GM23338 (cell line): ENCODE data around the gene FGF2.

Experiments
- CREB1 ChIP-seq: fragments of 250-450 bp; sonication (Bioruptor Pico); IDR thresholded peaks from 2 replicates; pipeline ENCODE4 v1.5.0; 2020; ENCODE audit warnings: low read depth, mild to moderate bottlenecking, moderate library complexity
- CTCF ChIP-seq, 2 experiments: fragments of 200-600 bp in 1 of 2; sonication (generic) in 1 of 2; conservative IDR thresholded peaks; 2 replicates each; pipeline versions ENCODE4 v1.5.1 to v1.6.1; 2016 to 2017; ENCODE audit warnings: antibody characterized with exemption in 2 of 2, low read depth in 2 of 2, mild to moderate bottlenecking in 2 of 2, moderate library complexity in 1 of 2
- EZH2 ChIP-seq: fragments of 200-600 bp; sonication (generic); IDR thresholded peaks from one replicate; pipeline ENCODE4 v1.8.0; 2017; ENCODE audit warnings: antibody characterized with exemption, mild to moderate bottlenecking, low read depth; ENCODE audit not compliant: unreplicated experiment
- EZH2phosphoT487 ChIP-seq: fragments of 200-600 bp; sonication (generic); IDR thresholded peaks from one replicate; pipeline ENCODE4 v1.8.1; 2018; ENCODE audit warnings: antibody characterized with exemption; ENCODE audit not compliant: unreplicated experiment
- POLR2AphosphoS5 ChIP-seq: IDR thresholded peaks from 2 replicates; pipeline ENCODE4 v1.6.1; 2016; ENCODE audit warnings: antibody characterized with exemption, low read depth
- REST ChIP-seq: IDR thresholded peaks from one replicate; pipeline ENCODE4 v1.6.1; 2018; ENCODE audit warnings: antibody characterized with exemption; ENCODE audit not compliant: unreplicated experiment
- ZNF114 ChIP-seq: fragments of 250-450 bp; sonication (Bioruptor Pico); IDR thresholded peaks from 2 replicates; pipeline ENCODE4 v1.5.0; 2020; ENCODE audit warnings: mild to moderate bottlenecking, moderate library complexity

GRCh38 chr4:122785099-122785498 is 41.5 kb upstream of the FGF2 start:
- TF ChIP-seq CTCF (conservative IDR thresholded peaks at IDR 0.05; ENCODE audit: low read depth in 2 of 2) = no peak
- no peak for TF ChIP-seq EZH2
- TF ChIP-seq POLR2AphosphoS5 = no peak
- no peak for TF ChIP-seq EZH2phosphoT487
- no peak for TF ChIP-seq CREB1 (CRISPR knock-in tag)
- TF ChIP-seq REST = no peak
- TF ChIP-seq ZNF114 (CRISPR knock-in tag) = no peak
